Pancreas (tissue), 10 donors: ENCODE results near the gene HOXA2. TPM values are rescaled to one million over a fixed set of nuclear protein-coding genes. Genes with fewer than 3 reads are reported as not detected.

Source experiments
- ATAC-seq, 4 donors: fragments of 200-7000 bp; cut with Tn5 transposase; one replicate each; pipeline versions ENCODE4 v1.8.0 to v1.9.1; 2020; ENCODE audit warnings: mild to moderate bottlenecking in 4 of 4, moderate library complexity in 4 of 4
- DNase-seq, 6 donors: peaks; one replicate each; pipeline ENCODE4 v3.0.0-alpha.2; 2020
- FAIRE-seq: peaks from 2 replicates; lab custom pipeline; 2012; peaks lifted over from hg19 to GRCh38; lab: Jason Lieb, UNC
- H3K27ac ChIP-seq, 4 donors: fragments of 200-600 bp; sonication (generic); 1 replicate in 3 of 4; 2 replicates in 1 of 4; pipeline versions ENCODE4 v1.5.0 to v1.8.0; 2020
- H3K27me3 ChIP-seq, 4 donors: fragments of 200-600 bp; one replicate each; pipeline ENCODE4 v1.8.0; 2021
- H3K36me3 ChIP-seq, 3 donors: fragments of 200-600 bp; sonication (generic) in 1 of 3; one replicate each; pipeline versions ENCODE4 v1.5.0 to v1.8.0; 2020 to 2021
- H3K4me1 ChIP-seq, 3 donors: fragments of 200-600 bp; one replicate each; pipeline ENCODE4 v1.8.0; 2021
- H3K4me3 ChIP-seq, 4 donors: fragments of 200-600 bp; sonication (generic) in 2 of 4; one replicate each; pipeline versions ENCODE4 v1.5.0 to v1.8.0; 2020 to 2021
- H3K9me3 ChIP-seq, 4 donors: fragments of 200-600 bp; one replicate each; pipeline ENCODE4 v1.8.0; 2021
- WGBS, 2 donors: extraction: QIAGEN DNeasy Blood & Tissue Kit; methylation state at CpG; one replicate each; pipeline ENCODE4 v1.1.7; 2013; 5-methylcytosine and 5-hydroxymethylcytosine counted together
- intact Hi-C, 3 donors: fragments of 100-400 bp; cut with DNase I; formaldehyde crosslinking; loops; one replicate each; pipeline versions ENCODE4 v1.11.1 to v1.14.2; 2022
- polyA plus RNA-seq, 2 donors: library from polyadenylated mRNA; stranded (reverse); fragments of 200-250 nt; gene quantifications; one replicate each; pipeline ENCODE4 v1.2.3, GENCODE V29; 2013
- total RNA-seq, 6 donors: library from RNA; stranded (reverse); fragmentation: NEBNext Ultra II Directional in 4 of 6; extraction: Animal tissue kit (Norgen Biotek cat#: 25700) in 4 of 6; gene quantifications; one replicate each; pipeline versions ENCODE4 v1.2.1 to v1.2.4, GENCODE V29; 2021 to 2023
- TF ChIP-seq, protein P1 (sequence below), 4 donors: fragments of 200-600 bp; sonication (generic) in 3 of 4; IDR thresholded peaks; one replicate each; pipeline versions ENCODE4 v1.5.0 to v1.8.0; 2021; ENCODE audit warnings: antibody characterized with exemption in 4 of 4
- donor health status: healthy with polysubstance abuse.
- donor health status: DM: no; HTN: no; CAD: no; lungs with moderate emphysema.
- donor health status: DM: no; HTN: no; CAD: no.
- donor health status: control.
- donor health status: control.
- donor health status: Bipolar disorder and iron deficiency.
- donor health status: DM: yes; HTN: yes; CAD: no.
- donor health status: DM: no; HTN: no; CAD: no.
- donor health status: DM: no; HTN: no; CAD: no.
- donor health status: DM: yes; HTN: yes; CAD: no.

Gene HOXA2
- total and polyA plus RNA-seq, 8 donors = 0.09 to 0.53 (median 0.27) TPM; not detected in 1

GRCh38 chr7:27124902-27125689 lies 22.6 kb upstream of the HOXA2 start:
- H3K27ac ChIP-seq = no peak overlapping the region
- FAIRE-seq (no peak), ATAC-seq (no peak), DNase-seq (no peak)
- H3K36me3 ChIP-seq = no peaks in the 10 kb centered on the region
- H3K4me3 ChIP-seq = no peak overlapping the region
- H3K9me3 ChIP-seq = no peaks in the 10 kb centered on the region
- peaks cover 0 to 62% (median 4%) of the 10 kb centered on the region in 4 donors for H3K27me3 ChIP-seq
- intact Hi-C loops = no loop called here
- TF ChIP-seq, protein P1, sequence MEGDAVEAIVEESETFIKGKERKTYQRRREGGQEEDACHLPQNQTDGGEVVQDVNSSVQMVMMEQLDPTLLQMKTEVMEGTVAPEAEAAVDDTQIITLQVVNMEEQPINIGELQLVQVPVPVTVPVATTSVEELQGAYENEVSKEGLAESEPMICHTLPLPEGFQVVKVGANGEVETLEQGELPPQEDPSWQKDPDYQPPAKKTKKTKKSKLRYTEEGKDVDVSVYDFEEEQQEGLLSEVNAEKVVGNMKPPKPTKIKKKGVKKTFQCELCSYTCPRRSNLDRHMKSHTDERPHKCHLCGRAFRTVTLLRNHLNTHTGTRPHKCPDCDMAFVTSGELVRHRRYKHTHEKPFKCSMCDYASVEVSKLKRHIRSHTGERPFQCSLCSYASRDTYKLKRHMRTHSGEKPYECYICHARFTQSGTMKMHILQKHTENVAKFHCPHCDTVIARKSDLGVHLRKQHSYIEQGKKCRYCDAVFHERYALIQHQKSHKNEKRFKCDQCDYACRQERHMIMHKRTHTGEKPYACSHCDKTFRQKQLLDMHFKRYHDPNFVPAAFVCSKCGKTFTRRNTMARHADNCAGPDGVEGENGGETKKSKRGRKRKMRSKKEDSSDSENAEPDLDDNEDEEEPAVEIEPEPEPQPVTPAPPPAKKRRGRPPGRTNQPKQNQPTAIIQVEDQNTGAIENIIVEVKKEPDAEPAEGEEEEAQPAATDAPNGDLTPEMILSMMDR (IDR thresholded peaks at IDR 0.05) = no peak
- H3K4me1 ChIP-seq = peaks cover 0 to 3% (median 0%) of the 10 kb centered on the region in 3 donors
- 31 to 37% methylated on average over 8 of the region's 8 CpGs for WGBS, 2 donors

GRCh38 chr7:27124096-27124901 lies 21.8 kb upstream of the HOXA2 start:
- FAIRE-seq (no peak), DNase-seq (no peak), ATAC-seq (peak in 1 of 4 donors; percentile 57)
- no peaks in the 10 kb centered on the region for H3K36me3 ChIP-seq
- peaks cover 0 to 56% (median 2%) of the 10 kb centered on the region in 4 donors for H3K27me3 ChIP-seq
- TF ChIP-seq, protein P1 (IDR thresholded peaks at IDR 0.05) = no peak
- intact Hi-C loops = no loop called here
- WGBS, 2 donors = 16 to 34% methylated on average over 43 of the region's 43 CpGs
- no peak overlapping the region for H3K4me3 ChIP-seq
- no peak overlapping the region for H3K27ac ChIP-seq
- no peaks in the 10 kb centered on the region for H3K9me3 ChIP-seq
- peaks cover 0 to 3% (median 0%) of the 10 kb centered on the region in 3 donors for H3K4me1 ChIP-seq

DNA sequence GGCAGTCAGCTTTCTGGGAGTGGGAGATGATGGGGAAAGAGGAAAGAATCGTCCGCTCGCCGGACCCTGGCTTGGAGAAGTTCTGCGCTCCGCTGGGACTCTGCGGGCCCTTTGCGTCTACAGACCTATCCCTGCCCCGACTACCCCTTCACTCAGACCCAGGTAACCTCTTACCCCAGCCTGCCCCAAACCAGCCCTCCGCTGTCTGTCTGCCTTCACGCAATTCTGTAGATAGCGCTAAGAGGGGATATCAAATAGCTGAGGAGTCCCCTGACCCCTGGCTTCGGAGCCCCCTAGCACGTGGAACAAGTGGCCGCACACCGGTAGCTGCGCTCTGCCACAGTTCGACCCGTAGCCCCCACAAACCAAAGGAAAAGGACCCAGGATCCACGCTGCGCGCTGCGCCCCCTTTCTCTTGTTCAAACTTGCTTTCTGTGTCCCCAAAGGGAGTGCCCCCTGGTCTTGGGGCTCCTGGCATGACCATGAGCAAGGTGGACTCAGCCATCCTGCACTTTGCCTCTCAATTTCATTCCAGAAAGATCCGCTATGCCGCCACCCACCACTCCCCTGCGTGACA lies 21.1 kb upstream of the HOXA2 start:
- no peak for FAIRE-seq
- Histone ChIP-seq H3K27ac (no peak overlapping the region), H3K27me3 (peaks cover 0 to 51% (median 2%) of the 10 kb centered on the region in 4 donors), H3K4me3 (no peak overlapping the region), H3K36me3 (no peaks in the 10 kb centered on the region), H3K4me1 (peaks cover 0 to 3% (median 0%) of the 10 kb centered on the region in 3 donors), H3K9me3 (no peaks in the 10 kb centered on the region)
- no peak for DNase-seq
- intact Hi-C loops = no loop called here
- no peak for ATAC-seq
- TF ChIP-seq, protein P1 (IDR thresholded peaks at IDR 0.05) = no peak
- WGBS, 2 donors = 18 to 37% methylated on average over 26 of the region's 26 CpGs

GRCh38 chr7:27123007-27123476 lies 20.6 kb upstream of the HOXA2 start:
- intact Hi-C loops = no loop called here
- peaks cover 0 to 3% (median 0%) of the 10 kb centered on the region in 3 donors for H3K4me1 ChIP-seq
- DNase-seq = no peak
- peak in 1 of 4 donors; percentile 15 for ATAC-seq
- 12 to 13% methylated on average over 14 of the region's 14 CpGs for WGBS, 2 donors
- no peak overlapping the region for H3K4me3 ChIP-seq
- TF ChIP-seq, protein P1 (IDR thresholded peaks at IDR 0.05) = no peak
- FAIRE-seq = no peak
- H3K9me3 ChIP-seq = no peaks in the 10 kb centered on the region
- no peak overlapping the region for H3K27ac ChIP-seq
- H3K36me3 ChIP-seq = no peaks in the 10 kb centered on the region
- H3K27me3 ChIP-seq = peaks cover 0 to 51% (median 2%) of the 10 kb centered on the region in 4 donors
